GM18505 (cell line): ENCODE measurements around the gene POU4F3.

Source experiments
- ATAC-seq: cut with Tn5 transposase; IDR thresholded peaks from one replicate; pipeline ENCODE4 v1.9.1; 2021; ENCODE audit not compliant: unreplicated experiment
- POLR2A ChIP-seq: IDR thresholded peaks from 4 replicates; pipeline ENCODE4 v1.6.1; 2011; ENCODE audit warnings: borderline replicate concordance; ENCODE audit not compliant: insufficient read depth, insufficient read length; ENCODE audit errors: extremely low read depth

The POU4F3 gene

DNA sequence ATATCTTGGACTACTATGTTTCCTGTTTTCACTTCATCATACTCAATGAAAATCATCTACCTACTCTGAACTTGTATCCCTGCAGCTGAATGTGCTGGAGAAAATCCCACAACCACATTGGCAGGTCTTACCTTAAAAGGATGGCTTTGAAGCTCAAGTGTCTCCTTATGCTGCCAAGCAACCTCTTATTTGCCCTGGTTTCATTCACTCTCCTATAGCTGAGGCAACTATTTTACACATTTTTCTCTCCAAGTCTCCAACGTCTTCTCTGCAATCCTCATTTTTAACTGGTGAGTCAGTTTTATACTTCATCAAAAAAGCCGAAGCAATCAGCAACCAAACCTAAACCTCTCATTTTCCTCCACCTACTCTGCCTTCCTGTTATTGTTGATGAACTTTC is 49.7 kb downstream of the POU4F3 start:
- no peak for ATAC-seq
- no peak for TF ChIP-seq POLR2A

DNA sequence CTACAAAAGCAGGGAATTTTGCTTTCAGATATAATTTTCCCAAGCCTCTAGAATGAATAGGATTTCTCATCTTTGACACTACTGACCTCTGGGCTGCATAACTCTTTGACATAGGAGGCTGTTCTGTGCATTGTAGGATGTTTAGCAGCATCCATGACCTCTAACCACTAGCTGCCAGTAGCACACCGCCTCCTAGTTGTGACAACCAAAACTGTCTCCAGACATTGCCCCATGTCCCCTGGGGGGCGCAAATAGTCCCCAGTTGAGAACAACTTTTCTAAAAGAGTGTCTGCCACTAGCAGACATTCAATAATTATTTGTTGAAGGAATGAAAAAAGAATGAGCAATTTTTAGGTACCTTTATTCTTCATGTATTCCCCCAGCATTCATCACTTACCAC is 51.8 kb downstream of the POU4F3 start:
- ATAC-seq, result no peak
- no peak for TF ChIP-seq POLR2A
